ENCODE results near the gene MRAP2. TPM values are rescaled to one million over a fixed set of nuclear protein-coding genes. Genes with fewer than 3 reads are reported as not detected.

Gene MRAP2
- total and polyA plus RNA-seq, 2 of the 13 experiments (the other 11 are each of a cell fraction or from before 2014, with no cell fraction given) = 0.33 to 3.5 TPM

GRCh38 chr6:84095156-84095555, 61.6 kb downstream of the MRAP2 start (continued):
- TF ChIP-seq PAXIP1 (CRISPR knock-in tag; conservative IDR thresholded peaks at IDR 0.05) = peak; percentile 69
- no peak for TF ChIP-seq TEAD3 (CRISPR knock-in tag; optimal IDR thresholded peaks at IDR 0.05; ENCODE audit: borderline replicate concordance)
- no peak for TF ChIP-seq MAFF (IDR thresholded peaks at IDR 0.05; ENCODE audit: low read depth, low read length)
- TF ChIP-seq AHDC1 (CRISPR knock-in tag; IDR thresholded peaks at IDR 0.05; ENCODE audit: borderline replicate concordance) = peak; percentile 66; the same call in 1 of the 2 replicates
- TF ChIP-seq ZFP36L1 (CRISPR knock-in tag; IDR thresholded peaks at IDR 0.05) = 0 out of 2 replicates have a peak, but pooled peaks have one; percentile 49
- TF ChIP-seq TFAP4 (IDR thresholded peaks at IDR 0.05; ENCODE audit: borderline replicate concordance, low read depth) = peak; percentile 67
- no peak for TF ChIP-seq ZNF790 (CRISPR knock-in tag; IDR thresholded peaks at IDR 0.05; ENCODE audit: borderline replicate concordance)
- TF ChIP-seq MTF2 (CRISPR knock-in tag; IDR thresholded peaks at IDR 0.05; ENCODE audit: borderline replicate concordance) = no peak
- no peak for TF ChIP-seq PRPF4 (IDR thresholded peaks at IDR 0.05; ENCODE audit: low read depth, low read length, poor library complexity, severe bottlenecking)
- TF ChIP-seq IKZF1 (IDR thresholded peaks at IDR 0.05) = no peak
- no peak for TF ChIP-seq NFE2 (CRISPR knock-in tag; IDR thresholded peaks at IDR 0.05)
- TF ChIP-seq RELA (CRISPR knock-in tag; IDR thresholded peaks at IDR 0.05) = no peak
- no peak for TF ChIP-seq ZNF354B (CRISPR knock-in tag; IDR thresholded peaks at IDR 0.05)
- TF ChIP-seq ZNF292 (CRISPR knock-in tag; IDR thresholded peaks at IDR 0.05; ENCODE audit: borderline replicate concordance, low read depth) = peak; percentile 43; the same call in 1 of the 2 replicates
- TF ChIP-seq ISL2 (CRISPR knock-in tag; IDR thresholded peaks at IDR 0.05) = peak; percentile 84
- TF ChIP-seq FOXO1 (CRISPR knock-in tag; IDR thresholded peaks at IDR 0.05) = peak; percentile 45; the same call in 1 of the 2 replicates
- peak; percentile 25; the same call in 1 of the 2 replicates for TF ChIP-seq RXRB (CRISPR knock-in tag; IDR thresholded peaks at IDR 0.05; ENCODE audit: borderline replicate concordance)
- TF ChIP-seq HIVEP1 (CRISPR knock-in tag; IDR thresholded peaks at IDR 0.05) = no peak
- no peak for TF ChIP-seq FOXP1 (IDR thresholded peaks at IDR 0.05)
- TF ChIP-seq FOXP1 (CRISPR knock-in tag; IDR thresholded peaks at IDR 0.05) = 0 out of 2 replicates have a peak, but pooled peaks have one; percentile 9
- TF ChIP-seq ZFP41 (CRISPR knock-in tag; IDR thresholded peaks at IDR 0.05; ENCODE audit: borderline replicate concordance) = no peak
- no peak for TF ChIP-seq TBL1XR1 (IDR thresholded peaks at IDR 0.05; ENCODE audit: borderline replicate concordance, low read length, partially characterized antibody)
- TF ChIP-seq TBX2 (CRISPR knock-in tag; IDR thresholded peaks at IDR 0.05; ENCODE audit: borderline replicate concordance) = peak; percentile 49; the same call in 1 of the 2 replicates
